ENCODE data around the gene ZSWIM3. TPM values are rescaled to one million over a fixed set of nuclear protein-coding genes. Genes with fewer than 3 reads are reported as not detected.
A peak's percentile ranks its signal among the peaks of the same experiment; 100 is the strongest.

The ZSWIM3 gene
- total and polyA plus RNA-seq, 2 of the 13 experiments (the other 11 are each of a cell fraction or from before 2014, with no cell fraction given), result 5.2 to 5.8 TPM

GRCh38 chr20:45925821-45926506 is 68.5 kb downstream of the ZSWIM3 start (continued):
- TF ChIP-seq AKNA (CRISPR knock-in tag; IDR thresholded peaks at IDR 0.05; ENCODE audit: borderline replicate concordance), result 0 out of 2 replicates have a peak, but pooled peaks have one; percentile 54
- TF ChIP-seq JARID2 (CRISPR knock-in tag; IDR thresholded peaks at IDR 0.05; ENCODE audit: insufficient replicate concordance), result no peak
- TF ChIP-seq ZNF431 (CRISPR knock-in tag; IDR thresholded peaks at IDR 0.05; ENCODE audit: borderline replicate concordance, low read depth), result no peak
- no peak for TF ChIP-seq GMEB1 (CRISPR knock-in tag; IDR thresholded peaks at IDR 0.05; ENCODE audit: borderline replicate concordance)
- no peak for TF ChIP-seq RNF219 (CRISPR knock-in tag; IDR thresholded peaks at IDR 0.05)
- TF ChIP-seq FOXA1 (IDR thresholded peaks at IDR 0.05), result no peak
- peak; percentile 14; the same call in 1 of the 2 replicates for TF ChIP-seq FOXA1 (CRISPR knock-in tag; IDR thresholded peaks at IDR 0.05)
- peak; percentile 28; the same call in 1 of the 2 replicates for TF ChIP-seq PATZ1 (CRISPR knock-in tag; IDR thresholded peaks at IDR 0.05)
- no peak for TF ChIP-seq ATAD3A (CRISPR knock-in tag; IDR thresholded peaks at IDR 0.05)
- no peak for TF ChIP-seq SYNCRIP (IDR thresholded peaks at IDR 0.05; ENCODE audit: insufficient read depth, low read depth, low read length)
- TF ChIP-seq ARNT (IDR thresholded peaks at IDR 0.05), result no peak
- TF ChIP-seq ZBTB46 (CRISPR knock-in tag; IDR thresholded peaks at IDR 0.05; ENCODE audit: borderline replicate concordance), result no peak
- TF ChIP-seq ZNF704 (CRISPR knock-in tag; IDR thresholded peaks at IDR 0.05; ENCODE audit: borderline replicate concordance), result no peak
- TF ChIP-seq ZBTB20 (CRISPR knock-in tag; IDR thresholded peaks at IDR 0.05; ENCODE audit: borderline replicate concordance, low read depth), result no peak

Data from HepG2 (cell line).